ENCODE measurements around the gene DAPK3.
"Not testable (repeated sequence)": the region's sequence is repeated elsewhere in the genome, so short reads cannot be mapped to it uniquely, and the experiment has no call there.

DAPK3 gene

GRCh38 chr19:3955688-3956087, 15.2 kb downstream of the DAPK3 start:
- TF ChIP-seq, protein P1, sequence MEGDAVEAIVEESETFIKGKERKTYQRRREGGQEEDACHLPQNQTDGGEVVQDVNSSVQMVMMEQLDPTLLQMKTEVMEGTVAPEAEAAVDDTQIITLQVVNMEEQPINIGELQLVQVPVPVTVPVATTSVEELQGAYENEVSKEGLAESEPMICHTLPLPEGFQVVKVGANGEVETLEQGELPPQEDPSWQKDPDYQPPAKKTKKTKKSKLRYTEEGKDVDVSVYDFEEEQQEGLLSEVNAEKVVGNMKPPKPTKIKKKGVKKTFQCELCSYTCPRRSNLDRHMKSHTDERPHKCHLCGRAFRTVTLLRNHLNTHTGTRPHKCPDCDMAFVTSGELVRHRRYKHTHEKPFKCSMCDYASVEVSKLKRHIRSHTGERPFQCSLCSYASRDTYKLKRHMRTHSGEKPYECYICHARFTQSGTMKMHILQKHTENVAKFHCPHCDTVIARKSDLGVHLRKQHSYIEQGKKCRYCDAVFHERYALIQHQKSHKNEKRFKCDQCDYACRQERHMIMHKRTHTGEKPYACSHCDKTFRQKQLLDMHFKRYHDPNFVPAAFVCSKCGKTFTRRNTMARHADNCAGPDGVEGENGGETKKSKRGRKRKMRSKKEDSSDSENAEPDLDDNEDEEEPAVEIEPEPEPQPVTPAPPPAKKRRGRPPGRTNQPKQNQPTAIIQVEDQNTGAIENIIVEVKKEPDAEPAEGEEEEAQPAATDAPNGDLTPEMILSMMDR (IDR thresholded peaks at IDR 0.05; ENCODE audit: control extremely low read depth, extremely low read depth, low read depth, missing control alignments): no peak
- ChIA-PET POLR2A (no interaction called here), CTCF (interaction anchor here (1.3 to 3.2 kb wide), 2 partner anchors 13 to 32 kb away, joined by 4 to 12 read pairs; no protein-coding TSS in a partner anchor)
- DNase-seq (ENCODE audit: extremely low spot score): no peak

DNA sequence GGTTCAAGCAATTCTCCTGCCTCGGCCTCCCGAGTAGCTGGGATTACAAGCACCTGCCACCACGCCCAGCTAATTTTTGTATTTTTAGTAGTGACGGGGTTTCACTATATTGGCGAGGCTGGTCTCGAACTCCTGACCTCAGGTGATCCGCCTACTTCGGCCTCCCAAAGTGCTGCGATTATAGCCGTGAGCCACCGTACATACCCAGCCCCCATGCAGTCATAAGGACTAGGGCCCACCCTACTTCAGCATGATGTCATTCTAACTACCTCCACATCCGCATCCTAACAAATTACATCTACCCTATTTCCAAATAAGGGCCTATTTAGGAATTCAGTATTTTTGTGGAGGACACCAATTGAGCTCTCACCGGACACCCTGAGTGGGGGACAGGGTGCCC, 15.6 kb downstream of the DAPK3 start:
- POLR2A ChIA-PET; DNase-seq (ENCODE audit: extremely low spot score): not testable (repeated sequence)
- CTCF ChIA-PET: interaction anchor here (1.3 to 3.2 kb wide), 3 partner anchors 9 to 32 kb away, joined by 3 to 12 read pairs (median 4); no protein-coding TSS in a partner anchor

DNA sequence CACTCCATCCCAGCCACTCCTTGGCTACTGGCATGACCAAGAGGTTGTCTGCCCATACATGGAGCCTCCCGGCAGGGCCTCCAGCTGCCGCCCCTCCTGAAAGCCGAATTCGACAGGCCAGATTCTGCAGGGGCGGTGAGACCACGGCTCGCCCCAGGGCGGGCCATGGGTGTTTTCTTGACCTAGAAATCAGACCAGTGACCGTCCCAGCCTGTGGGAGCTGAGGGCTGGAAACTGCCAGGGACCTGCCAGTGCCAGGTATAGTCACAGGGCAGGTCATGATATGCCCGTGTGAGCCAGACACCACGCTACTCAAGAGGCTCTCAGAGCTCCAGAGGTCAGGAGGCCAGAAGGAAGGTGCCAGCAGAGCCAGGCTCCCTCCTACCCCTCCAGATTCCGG, 16.8 kb downstream of the DAPK3 start:
- no peak for DNase-seq (ENCODE audit: extremely low spot score)
- TF ChIP-seq, protein P1 (IDR thresholded peaks at IDR 0.05; ENCODE audit: control extremely low read depth, extremely low read depth, low read depth, missing control alignments): no peak
- POLR2A ChIA-PET: no interaction called here
- CTCF ChIA-PET: interaction anchor here (1.3 kb wide), 1 partner anchor 8 kb away, joined by 3 read pairs; no protein-coding TSS in a partner anchor

GRCh38 chr19:3952755-3953276, 18.1 kb downstream of the DAPK3 start:
- CTCF ChIA-PET; DNase-seq (ENCODE audit: extremely low spot score): not testable (repeated sequence)
- POLR2A ChIA-PET: interaction anchor here (0.5 kb wide), 1 partner anchor 731 kb away, joined by 3 read pairs; no protein-coding TSS in a partner anchor

- CTCF ChIA-PET: interaction anchor here (1.0 kb wide), 1 partner anchor 11 kb away, joined by 3 read pairs; no protein-coding TSS in a partner anchor
- DNase-seq (ENCODE audit: extremely low spot score): no peak
- TF ChIP-seq, protein P1 (IDR thresholded peaks at IDR 0.05; ENCODE audit: control extremely low read depth, extremely low read depth, low read depth, missing control alignments): no peak
- POLR2A ChIA-PET: no interaction called here
These were observed 19.7 kb downstream of the DAPK3 start for GRCh38 chr19:3950871-3951861.

DNA sequence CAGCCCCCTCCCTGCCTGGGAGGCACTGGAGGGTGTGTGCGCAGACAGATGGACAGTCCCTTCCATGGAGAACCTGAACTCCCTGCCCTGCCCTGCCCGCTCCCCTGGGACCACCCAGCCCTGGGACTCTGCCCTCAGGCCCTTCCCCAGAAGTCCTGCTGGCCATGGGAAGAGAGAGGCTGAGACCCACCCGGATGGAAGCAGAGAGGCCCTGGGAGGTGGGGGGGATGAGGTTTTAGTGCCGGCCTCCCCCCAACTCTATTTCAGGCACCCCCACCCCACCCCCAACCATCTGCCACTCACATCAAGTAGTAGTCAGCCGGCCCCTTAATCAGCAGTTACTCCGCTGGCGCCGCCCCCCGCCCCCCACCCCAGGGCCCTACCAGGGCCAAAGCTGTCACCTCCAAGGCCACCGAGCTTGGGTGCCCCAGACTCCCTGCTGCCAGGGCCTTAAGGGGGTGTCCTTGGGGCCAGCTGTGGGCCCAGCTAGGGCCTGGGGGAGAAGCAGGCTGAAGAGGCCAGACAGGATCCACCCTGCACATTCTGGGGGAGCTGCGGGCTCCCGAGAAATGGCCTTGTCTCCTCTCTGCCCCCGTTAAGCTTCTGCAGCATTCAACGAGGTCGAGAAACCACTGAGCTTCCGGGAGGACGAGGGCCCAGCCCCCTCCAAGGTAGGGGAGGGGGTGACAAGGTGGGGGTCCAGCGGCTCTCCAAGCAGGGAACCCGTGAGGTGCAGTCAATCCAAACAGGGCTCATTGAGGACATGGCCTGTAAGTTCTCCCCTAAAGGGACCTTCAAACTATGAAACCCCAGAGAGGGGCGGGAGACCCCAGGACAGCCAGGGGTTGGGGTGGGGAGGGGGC, 20.7 kb downstream of the DAPK3 start:
- DNase-seq (ENCODE audit: extremely low spot score): no peak
- ChIA-PET CTCF (no interaction called here), POLR2A (interaction anchor here (0.6 kb wide), 1 partner anchor 521 kb away, joined by 4 read pairs; no protein-coding TSS in a partner anchor)
- TF ChIP-seq, protein P1 (IDR thresholded peaks at IDR 0.05; ENCODE audit: control extremely low read depth, extremely low read depth, low read depth, missing control alignments): no peak

DNA sequence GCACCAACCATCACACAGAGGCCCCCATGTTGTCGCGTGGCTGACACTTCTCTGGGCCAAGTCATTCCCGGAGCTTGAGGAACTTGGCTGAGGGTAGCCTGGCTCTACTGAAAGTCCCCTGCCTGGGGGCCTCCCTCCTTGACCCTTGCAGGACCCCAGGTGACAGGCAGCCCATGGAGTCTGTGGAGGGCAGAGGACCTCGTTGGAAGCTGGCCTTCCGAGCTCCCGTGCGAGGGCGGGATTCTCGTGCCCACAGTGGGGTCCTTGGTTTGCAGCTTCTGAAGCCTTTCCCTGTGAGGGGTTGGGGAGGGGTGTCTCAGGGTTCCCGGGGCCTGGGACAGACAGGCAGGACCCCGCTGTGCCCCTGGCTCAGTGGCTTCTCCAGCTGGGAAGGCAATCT, 21.6 kb downstream of the DAPK3 start:
- ChIA-PET CTCF (interaction anchor here (1.6 kb wide), 1 partner anchor 11 kb away, joined by 3 read pairs; no protein-coding TSS in a partner anchor), POLR2A (no interaction called here)
- no peak for DNase-seq (ENCODE audit: extremely low spot score)
- TF ChIP-seq, protein P1 (IDR thresholded peaks at IDR 0.05; ENCODE audit: control extremely low read depth, extremely low read depth, low read depth, missing control alignments): no peak

DNA sequence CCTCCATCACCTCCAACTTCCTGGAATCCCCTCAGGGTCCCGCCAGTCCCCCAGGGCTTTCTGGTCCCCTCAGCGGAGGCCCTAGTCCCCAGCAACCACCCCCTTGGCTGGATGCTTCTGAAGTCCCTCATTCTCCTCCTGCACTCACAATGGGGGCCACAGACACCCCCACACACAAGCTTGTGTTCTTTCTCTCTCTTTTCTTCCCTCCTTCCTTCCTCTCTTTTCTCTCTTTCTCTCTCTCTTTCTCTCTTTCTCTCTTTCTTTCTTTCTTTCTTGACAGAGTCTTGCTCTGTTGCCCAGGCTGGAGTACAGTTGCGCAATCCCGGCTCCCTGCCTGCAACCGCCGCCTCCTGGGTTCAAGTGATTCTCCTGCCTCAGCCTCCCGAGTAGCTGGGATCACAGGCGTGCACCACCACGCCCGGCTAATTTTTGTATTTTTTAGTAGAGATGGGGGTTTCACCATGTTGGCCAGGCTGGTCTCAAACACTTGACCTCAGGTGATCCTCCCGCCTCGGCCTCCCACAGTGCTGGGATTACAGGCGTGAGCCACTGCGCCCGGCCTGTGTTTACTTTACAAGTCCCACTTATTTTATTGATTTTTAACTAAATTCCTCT, 23.5 kb downstream of the DAPK3 start:
- CTCF ChIA-PET; DNase-seq (ENCODE audit: extremely low spot score): not testable (repeated sequence)
- POLR2A ChIA-PET: interaction anchor here (0.6 kb wide), 1 partner anchor 41 kb away, joined by 3 read pairs; no protein-coding TSS in a partner anchor

Data from GM10248 (cell line).